Gastroesophageal sphincter (tissue), 3 donors: ENCODE data around the gene DOCK4.

ENCODE experiments used
- EP300 ChIP-seq: sonication (generic); formaldehyde crosslinking; IDR thresholded peaks from one replicate; pipeline ENCODE4 v1.6.1; 2017; ENCODE audit warnings: antibody characterized with exemption, mild to moderate bottlenecking
- POLR2A ChIP-seq, 2 donors: fragments of 450-650 bp; IDR thresholded peaks; one replicate each; pipeline ENCODE4 v1.6.1; 2017; ENCODE audit warnings: antibody characterized with exemption in 2 of 2, mild to moderate bottlenecking in 2 of 2, moderate library complexity in 1 of 2
- POLR2AphosphoS5 ChIP-seq: sonication (generic); formaldehyde crosslinking; IDR thresholded peaks from one replicate; pipeline ENCODE4 v1.6.1; 2017; ENCODE audit warnings: antibody characterized with exemption
- TF ChIP-seq, protein P1 (sequence below), 4 experiments: fragments of 200-600 bp in 2 of 4; fragments of 450-650 bp in 2 of 4; sonication (generic) in 1 of 4; IDR thresholded peaks; one replicate each; pipeline ENCODE4 v1.5.1; 2017 to 2019; ENCODE audit warnings: antibody characterized with exemption in 4 of 4, mild to moderate bottlenecking in 2 of 4, moderate library complexity in 2 of 4

DNA sequence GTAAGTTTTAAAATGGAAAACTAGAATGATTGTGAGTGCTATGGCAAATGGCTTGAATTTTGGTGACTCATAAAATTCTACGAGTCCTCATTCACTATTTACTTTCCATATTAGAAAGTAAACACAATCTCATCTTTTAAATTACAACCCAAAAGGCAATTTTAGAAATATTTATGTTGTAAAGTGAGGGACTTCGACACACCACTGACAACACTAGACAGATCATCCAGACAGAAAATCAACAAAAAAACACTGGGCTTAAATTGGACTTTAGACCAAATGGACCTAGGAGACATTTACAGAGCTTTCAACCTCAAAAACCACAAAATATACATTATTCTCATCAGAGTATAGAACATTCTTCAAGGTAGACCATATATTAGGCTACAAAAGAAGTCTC is 30.4 kb upstream of the DOCK4 start:
- TF ChIP-seq, protein P1, sequence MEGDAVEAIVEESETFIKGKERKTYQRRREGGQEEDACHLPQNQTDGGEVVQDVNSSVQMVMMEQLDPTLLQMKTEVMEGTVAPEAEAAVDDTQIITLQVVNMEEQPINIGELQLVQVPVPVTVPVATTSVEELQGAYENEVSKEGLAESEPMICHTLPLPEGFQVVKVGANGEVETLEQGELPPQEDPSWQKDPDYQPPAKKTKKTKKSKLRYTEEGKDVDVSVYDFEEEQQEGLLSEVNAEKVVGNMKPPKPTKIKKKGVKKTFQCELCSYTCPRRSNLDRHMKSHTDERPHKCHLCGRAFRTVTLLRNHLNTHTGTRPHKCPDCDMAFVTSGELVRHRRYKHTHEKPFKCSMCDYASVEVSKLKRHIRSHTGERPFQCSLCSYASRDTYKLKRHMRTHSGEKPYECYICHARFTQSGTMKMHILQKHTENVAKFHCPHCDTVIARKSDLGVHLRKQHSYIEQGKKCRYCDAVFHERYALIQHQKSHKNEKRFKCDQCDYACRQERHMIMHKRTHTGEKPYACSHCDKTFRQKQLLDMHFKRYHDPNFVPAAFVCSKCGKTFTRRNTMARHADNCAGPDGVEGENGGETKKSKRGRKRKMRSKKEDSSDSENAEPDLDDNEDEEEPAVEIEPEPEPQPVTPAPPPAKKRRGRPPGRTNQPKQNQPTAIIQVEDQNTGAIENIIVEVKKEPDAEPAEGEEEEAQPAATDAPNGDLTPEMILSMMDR (IDR thresholded peaks at IDR 0.05), result no peak
- TF ChIP-seq POLR2A (IDR thresholded peaks at IDR 0.05) (no peak), POLR2AphosphoS5 (no peak), EP300 (no peak)
